ENCODE measurements around the gene MYH14. TPM values are rescaled to one million over a fixed set of nuclear protein-coding genes. Genes with fewer than 3 reads are reported as not detected.

The MYH14 gene
- total and polyA plus RNA-seq, 2 of the 8 experiments (the other 6 are each of a cell fraction or from before 2014, with no cell fraction given) = 17.3 to 28.6 TPM

DNA sequence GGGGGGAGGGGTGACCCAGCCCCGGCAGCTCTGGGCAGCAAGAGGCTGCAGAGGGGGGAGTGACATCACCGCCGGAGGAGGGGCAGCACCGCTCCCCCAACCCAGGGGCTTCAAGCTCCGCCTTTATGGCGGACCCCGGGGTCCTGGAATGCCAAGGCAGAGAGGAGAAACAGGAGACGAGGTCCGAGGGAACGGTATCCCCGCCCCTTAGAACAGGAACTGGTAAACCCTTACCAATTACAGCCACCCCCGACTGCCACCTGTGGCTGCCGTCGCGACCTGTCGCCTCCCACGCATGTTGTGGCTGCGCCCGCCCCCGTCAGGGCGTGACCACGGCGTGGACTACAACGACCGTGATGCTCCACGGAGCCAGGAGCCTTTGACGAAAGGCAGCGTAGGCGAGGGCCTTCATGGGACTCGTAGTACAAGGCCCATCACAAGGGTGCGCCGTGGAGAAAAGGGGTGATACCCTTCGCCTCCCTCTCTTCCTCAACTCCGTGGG is 129.9 kb downstream of the MYH14 start (continued):
- TF ChIP-seq TEAD4 (IDR thresholded peaks at IDR 0.05; ENCODE audit: low read depth, low read length) = peak; percentile 80
- peak in 1 of 2 experiments; percentile 44; a peak in 1 of 4 replicates for TF ChIP-seq HDAC2 (IDR thresholded peaks at IDR 0.05; ENCODE audit: borderline replicate concordance in 1 of 2, low read depth in 2 of 2, low read length in 2 of 2)
- TF ChIP-seq, protein P1, sequence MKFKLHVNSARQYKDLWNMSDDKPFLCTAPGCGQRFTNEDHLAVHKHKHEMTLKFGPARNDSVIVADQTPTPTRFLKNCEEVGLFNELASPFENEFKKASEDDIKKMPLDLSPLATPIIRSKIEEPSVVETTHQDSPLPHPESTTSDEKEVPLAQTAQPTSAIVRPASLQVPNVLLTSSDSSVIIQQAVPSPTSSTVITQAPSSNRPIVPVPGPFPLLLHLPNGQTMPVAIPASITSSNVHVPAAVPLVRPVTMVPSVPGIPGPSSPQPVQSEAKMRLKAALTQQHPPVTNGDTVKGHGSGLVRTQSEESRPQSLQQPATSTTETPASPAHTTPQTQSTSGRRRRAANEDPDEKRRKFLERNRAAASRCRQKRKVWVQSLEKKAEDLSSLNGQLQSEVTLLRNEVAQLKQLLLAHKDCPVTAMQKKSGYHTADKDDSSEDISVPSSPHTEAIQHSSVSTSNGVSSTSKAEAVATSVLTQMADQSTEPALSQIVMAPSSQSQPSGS (IDR thresholded peaks at IDR 0.05; ENCODE audit: low read length) = peak; percentile 46; the same call in 1 of the 2 replicates
- peak; percentile 43 for TF ChIP-seq ASH2L (IDR thresholded peaks at IDR 0.05; ENCODE audit: low read length)
- peak; percentile 93 for TF ChIP-seq BACH1 (IDR thresholded peaks at IDR 0.05; ENCODE audit: low read length)
